CD4-positive, alpha-beta T cell treated with Interferon alpha-2 for 1 hour (primary cell): ENCODE results near the gene SLC9A3.
"Not testable (repeated sequence)": the region's sequence is repeated elsewhere in the genome, so short reads cannot be mapped to it uniquely, and the experiment has no call there.

ENCODE experiments used
- DNase-seq, 2 donors: peaks; one replicate each; pipeline ENCODE4 v3.0.0-alpha.2; 2020 to 2022

The SLC9A3 gene

DNA sequence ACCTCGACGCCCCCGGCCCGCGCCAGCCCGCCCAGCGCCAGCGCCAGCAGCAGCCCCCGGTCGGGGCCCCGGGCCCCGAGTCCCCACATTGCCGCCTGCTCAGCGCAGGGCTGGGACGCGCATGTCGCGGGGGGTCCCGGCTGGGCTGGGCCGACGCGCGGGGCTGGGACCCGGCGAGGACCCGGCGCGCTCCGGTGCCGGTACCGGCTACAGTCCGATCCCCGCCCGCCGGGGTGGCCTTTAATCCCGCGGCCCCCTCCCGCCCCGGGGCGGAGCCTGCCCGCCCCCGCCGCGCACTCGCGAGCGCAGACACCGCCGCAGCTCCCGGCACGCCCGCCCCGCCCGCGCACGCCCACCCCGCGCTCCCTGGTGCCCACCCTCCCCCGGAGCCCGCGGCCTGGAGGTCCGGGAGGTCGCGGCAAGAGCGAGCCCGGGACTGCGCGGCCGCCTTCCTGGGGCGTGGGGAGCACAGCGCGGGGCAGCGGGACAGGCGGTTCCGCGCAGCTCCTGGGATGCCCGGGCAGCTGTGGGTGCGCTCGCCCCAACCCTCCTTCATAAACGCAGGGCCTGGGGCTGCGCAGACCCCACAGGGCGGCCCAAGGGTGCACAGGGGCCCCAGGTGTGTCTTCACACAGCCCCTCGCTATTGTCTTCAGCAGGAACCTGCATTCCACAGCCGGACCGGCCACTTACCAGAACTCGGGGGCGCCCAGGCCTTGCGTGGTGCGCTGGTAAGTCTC, at the start of gene SLC9A3:
Gene SLC9A3, minus strand, starts transcription at position 216 of the 739 bp plus-strand sequence.
- DNase-seq: no peak

DNA sequence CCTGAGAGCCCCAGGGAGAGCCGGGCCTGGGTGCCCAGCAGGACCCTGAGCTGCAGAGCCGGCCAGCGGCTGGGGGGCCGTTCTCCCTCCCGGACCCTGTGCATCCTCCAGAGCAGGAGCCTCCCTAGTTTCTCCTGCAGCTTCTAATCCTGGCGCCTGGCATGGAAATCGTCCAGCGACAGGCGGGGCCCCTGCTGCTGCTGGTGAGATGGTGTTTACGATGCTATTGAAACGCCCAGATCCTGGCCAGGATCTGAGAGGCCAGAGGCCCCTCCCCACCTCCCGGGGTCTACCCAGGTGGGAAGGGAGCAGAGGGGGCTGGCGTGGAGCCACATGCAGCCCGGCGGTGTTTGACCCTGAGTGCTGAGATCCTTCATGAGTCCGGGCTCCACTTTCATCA, 49.7 kb upstream of the SLC9A3 start:
- DNase-seq: no peak

DNA sequence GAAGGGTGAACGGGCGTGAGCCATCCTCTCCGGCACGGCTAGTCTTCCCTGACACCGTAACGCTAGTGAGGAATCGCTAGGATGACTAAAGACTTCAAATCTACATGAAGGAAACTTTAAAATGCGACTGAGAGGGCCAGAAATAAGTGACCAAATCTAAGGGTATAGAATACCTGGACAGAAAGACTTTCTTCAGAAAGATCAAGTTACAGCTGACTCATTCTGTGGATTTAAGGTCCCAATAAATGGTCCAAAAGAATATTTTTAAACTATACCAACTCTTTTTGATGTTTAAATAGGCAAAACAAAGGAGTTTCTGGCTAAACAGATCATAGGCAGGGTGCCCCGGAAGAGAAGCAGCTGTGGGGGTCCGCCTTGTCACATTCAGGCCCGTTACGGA, 49.0 kb upstream of the SLC9A3 start:
- DNase-seq: no peak

DNA sequence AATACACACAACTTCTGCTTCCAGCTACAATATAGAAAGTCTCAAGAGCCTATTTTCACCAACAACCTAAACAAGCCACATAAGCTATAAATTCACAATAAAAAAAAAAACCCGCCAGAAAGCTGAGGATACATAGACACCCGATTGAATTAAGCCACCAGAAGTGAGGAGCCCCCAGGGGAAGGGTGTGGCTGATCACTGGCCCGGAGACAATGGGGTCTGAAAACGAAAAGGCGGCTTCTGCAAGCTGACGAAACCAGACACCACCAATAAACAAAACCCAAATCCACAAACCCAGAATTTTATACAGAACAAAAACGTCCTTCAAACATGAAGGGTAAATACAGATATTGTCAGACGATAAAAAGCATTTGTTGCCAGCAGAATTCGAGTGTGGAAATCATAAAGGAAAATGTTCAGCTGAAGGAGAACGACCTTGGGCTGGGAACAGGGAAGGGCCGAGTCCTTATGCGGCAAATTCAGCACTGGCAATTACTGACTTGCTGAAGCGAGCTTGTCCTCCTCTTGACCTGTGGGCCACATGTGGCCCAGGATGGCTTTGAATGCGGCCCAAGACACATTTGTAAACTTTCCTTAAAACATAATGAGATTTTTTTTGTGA, 48.3 kb upstream of the SLC9A3 start:
- no peak for DNase-seq

DNA sequence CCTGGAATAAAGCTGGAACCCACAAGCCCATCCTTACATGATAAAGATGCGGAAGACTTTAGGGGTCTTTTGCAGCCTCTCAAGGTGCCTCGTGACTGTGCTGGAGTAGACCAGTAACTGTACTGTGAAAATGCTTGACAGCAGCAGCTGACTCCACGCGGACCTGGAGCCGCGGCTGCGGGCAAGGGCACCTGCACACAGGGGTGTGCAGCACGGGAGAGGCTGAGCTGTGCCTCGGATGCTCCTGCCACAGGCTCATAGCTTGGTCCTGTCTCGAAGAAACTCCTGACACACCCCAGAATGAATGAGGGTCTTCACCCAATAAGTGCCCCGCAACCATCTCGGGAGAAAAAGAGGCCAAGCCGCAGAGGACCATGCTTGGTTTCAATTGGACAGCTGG, 47.5 kb upstream of the SLC9A3 start:
- DNase-seq: no peak

DNA sequence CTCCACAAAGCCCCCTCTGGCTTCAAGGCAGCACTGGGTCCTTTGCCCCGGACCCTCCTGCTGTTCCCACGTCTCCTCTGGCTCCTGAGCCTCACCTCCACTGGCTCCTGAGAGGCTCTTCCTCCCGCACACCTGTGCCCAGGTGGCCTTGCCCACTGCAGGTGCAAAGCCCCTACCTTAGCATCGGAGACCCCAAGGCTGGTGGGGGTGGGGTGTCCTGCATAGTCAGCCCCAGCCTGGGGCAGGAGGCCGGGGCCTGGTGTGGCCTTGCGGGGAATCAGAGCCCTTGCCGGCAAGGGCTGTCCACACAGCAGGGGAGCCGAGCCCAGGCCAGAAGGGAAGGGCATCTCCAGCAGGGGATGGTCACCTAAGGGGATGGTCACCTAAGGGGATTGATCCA, 46.6 kb upstream of the SLC9A3 start:
- DNase-seq: no peak

DNA sequence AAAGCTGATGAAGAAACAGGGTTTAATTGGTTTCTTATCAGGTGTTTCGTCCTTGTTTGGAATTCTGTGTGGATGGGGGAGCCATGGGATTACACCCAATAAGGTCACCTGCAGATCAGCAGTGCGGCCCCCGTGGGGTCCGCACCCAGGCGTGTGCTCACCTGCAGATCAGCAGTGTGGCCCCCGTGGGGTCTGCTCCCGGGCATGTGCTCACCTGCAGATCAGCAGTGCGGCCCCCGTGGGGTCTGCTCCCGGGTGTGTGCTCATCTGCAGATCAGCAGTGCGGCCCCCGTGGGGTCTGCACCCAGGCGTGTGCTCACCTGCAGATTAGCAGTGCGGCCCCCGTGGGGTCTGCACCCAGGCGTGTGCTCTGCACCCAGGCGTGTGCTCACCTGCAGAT, 46.2 kb upstream of the SLC9A3 start:
- DNase-seq: no peak

DNA sequence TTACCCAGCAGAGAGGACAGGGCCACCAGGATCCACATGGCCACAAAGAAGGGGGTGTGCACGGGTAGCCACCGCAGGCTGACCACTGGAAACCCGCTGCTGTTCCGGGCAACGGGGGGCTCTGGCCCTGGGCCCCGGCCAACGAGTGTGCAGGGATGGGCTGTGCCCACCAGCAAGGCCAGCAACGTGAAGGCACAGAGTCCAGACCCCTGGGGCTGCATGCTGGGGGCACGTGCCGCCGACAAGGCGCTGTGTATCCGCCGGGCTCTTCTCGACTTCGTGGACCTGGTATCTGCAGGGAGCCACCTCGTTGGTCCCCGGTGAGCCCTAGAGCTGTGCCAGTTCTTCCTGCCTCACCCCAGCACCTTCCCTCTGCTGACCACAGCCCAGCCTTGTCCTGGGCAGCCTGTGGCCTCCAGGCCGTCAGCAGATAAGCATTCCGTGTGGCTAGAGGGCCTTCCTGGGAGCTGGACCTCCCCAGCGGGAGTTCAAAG, 45.7 kb upstream of the SLC9A3 start:
- no peak for DNase-seq

DNA sequence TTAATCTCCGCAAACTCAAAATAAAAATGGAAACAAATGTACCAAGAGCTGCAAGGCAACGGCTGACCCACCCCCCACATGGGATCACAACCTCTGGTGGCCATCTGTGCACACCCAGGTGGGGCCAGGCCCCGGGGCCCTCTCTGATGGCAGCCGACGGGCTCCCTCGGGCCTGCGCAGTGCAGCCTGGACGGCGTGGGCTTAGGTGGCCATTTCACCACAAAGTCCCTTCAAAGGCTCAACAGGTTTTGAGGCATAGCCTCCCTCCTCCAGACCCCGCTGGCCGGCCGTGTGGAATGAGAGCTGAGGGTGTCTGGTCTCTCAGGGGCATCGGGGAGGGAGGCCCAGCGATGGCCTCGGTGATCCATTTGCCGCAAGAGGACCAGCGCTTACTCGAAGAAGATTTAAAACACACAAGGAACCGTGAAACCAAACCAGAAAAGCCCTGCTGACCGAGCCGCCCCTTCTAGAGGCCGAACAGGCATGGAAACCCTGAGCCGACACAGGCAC, 45.2 kb upstream of the SLC9A3 start:
- DNase-seq: no peak

DNA sequence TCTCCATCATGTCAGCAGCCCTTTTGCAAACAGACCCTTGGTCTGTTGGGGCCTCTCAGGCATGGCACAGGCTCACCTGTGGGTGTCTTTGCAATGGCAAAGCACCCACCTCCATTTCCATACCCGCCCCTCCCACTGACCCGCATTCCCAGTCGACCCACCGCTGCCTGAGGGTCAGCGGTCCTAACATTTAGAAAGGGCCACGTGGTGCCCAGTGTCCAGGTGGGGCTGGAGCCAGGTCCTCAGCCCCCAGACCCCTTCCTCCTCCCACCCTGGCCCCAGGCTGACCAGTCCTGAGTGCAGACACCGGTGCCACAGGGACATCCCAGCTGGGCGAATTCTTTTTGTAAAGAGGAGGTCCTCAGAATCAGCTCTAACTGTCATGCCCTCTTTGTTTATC, 44.6 kb upstream of the SLC9A3 start:
- no peak for DNase-seq

DNA sequence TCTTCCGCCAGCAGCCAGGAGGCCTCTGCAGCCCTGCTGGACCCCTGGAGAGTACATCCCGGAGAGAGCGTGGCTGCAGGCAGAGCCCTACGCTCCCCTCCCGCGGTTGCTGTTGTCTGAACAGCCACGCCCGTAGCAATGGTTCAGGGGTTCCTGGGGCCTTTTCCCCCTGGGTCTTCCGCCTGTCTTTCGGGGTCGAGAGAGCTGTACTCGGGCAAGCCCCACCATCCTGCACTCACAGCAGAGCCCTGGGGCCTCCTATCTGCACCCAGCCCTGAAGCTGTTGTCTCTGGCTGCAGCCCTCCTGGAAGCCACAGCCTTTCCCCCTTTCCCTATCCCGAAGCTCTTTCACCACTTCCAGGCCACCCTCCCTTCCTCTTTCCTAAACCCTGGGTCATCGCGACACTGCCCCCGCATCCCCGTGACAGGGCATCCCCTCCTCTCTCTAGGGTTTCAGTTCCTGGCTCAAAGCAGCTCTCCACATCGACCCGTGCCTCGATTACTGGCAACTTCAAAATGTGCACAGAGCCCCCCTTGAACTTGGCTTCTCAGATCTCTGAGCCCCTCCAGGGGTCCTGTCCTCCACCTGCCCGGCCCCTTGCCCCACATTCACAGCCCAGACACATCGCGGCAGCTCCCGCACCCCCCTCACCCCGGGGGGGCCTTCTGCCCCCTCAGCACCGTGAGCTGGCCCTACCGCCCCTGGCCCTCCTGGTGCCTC, 44.0 kb upstream of the SLC9A3 start:
- no peak for DNase-seq

DNA sequence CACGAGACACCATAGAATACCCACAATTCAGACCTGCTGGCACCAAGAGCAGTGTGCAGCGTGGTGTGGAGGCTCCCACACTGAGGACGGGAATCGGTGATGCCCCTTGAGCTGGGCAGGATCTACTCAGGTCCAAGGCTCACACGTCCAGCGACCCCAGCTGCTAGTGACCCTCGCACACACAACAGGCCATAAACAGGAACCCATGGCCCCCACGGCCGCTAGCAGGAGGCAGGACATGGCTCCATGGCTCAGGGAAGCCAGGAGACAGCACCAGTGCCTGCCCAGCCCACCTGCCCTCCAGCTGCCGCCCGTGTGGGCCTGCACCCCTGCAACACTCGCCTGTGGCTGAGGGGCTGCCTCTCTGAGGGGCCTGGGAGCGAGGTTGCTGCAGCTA, 43.4 kb upstream of the SLC9A3 start:
- no peak for DNase-seq

DNA sequence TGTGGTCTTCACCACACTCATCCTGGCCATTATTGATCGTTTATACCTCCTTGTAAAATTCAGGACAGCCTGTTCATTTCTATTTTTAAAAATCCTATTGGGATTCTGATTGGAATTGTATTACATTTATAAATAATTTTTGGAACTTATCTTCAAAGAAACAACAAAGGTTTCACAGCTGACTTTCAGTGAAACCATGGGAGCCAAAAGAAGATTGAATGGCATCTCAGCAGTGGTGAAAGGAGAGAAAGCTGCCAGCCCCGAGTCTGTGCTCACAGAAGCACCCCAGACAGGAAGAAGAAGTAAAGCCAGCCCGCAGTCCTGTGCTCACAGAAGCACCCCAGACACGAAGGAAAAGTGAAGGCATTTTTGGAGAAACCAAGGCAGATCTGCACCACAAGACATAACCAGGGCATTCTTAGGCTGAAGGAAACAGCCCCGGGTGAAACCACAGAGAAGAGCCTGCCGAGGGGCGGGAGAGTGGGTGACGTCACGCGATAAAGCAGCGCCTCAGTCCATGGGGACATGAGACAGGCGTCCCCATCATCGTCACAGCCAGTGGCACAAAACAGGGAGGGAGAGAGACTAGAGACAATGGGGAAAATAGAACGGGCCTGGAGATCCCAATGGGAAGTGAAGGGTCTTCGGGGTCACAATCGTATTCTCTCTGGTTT, 42.5 kb upstream of the SLC9A3 start:
- no peak for DNase-seq

DNA sequence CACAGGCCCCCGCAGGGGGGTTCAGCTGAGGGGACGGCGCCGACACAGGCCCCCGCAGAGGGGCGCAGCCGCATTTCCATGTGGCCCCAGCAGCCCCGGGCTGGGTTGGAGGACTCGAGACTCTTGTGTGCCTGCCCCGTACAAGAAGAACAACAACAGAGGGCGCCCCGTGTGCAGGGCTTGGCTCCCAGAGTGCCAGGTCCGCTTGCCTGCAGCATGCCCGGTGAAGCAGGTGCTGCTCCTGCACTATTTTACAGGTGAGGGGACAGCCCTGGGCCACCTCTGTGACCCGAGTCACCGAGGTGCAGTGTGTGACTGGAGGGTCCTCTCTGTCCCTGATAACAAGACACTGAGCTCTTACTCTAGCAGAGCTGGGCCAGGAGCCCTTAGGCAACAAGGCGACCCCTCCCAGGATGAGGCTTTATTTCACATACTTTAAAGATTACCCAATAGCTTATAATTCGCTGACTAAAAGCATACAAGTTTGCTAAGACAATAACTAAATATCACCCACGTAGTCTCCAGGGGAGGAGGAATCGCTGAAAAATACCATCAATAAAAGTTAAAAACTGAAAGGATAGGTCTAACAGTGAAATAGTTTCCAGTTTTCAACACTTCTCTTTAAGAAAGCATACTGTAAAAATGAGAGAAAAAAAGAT, 41.7 kb upstream of the SLC9A3 start:
- DNase-seq: no peak

DNA sequence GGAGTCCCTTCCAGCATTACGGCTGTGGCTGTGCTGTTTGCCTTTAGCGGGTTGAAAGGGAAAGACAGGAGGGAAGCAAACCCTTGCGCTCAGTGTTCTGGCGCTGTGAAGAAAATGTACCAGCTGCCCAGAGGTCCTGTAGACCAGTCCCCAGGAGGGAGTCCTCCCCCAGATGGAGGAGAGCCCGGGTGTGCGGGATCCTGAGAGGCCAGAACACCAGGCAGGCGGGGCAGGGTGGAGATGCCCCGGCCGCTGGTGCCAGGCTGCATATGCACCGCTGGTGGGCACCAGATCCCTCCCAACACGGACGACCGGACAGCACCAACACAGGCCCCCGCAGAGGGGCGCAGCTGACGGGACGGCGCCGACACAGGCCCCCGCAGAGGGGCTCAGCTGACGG, 37.2 kb upstream of the SLC9A3 start:
- DNase-seq: no peak

DNA sequence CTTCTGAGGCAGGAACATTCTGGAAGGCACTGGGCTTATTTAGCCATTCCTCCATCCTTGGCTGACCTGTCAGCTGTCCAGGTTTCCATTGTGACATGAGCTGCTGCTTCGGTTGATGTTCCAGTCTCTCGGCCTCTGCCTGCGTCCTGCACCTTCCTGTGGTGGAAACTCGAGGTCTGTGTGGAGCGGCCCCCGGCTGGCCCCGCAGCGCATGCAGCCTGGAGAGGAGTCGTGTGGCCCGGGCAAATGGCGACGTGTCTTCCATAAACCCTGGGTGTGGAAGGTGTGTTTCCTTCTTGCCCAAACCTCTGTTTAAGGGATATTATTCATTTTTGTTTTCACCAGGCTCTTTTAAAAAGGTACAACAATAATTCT, 36.5 kb upstream of the SLC9A3 start:
- DNase-seq: no peak

DNA sequence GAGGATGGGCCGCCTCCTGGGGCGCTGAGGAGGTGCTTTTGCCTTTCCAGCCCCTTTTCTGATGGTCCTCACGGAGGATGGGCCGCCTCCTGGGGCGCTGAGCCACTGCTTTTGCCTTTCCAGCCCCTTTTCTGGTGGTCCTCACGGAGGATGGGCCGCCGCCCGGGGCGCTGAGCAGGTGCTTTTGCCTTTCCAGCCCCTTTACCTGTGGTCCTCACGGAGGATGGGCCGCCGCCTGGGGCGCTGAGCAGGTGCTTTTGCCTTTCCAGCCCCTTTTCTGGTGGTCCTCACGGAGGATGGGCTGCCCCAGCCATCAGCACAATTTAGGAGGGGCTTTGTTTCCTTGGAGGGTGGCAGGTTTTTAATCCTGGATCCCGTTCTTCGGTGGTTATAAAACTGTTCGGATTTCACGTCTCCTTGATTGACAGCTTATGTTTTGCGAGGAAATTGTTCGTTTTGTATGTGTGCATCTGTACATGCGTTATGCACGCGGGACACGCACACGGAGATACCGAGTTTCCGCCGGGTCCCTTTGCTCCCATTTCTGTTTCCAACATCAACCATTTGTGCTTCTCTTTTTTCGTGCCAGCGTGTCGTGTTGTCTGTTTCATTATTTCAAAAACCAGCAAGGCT, 34.7 kb upstream of the SLC9A3 start:
- no peak for DNase-seq

DNA sequence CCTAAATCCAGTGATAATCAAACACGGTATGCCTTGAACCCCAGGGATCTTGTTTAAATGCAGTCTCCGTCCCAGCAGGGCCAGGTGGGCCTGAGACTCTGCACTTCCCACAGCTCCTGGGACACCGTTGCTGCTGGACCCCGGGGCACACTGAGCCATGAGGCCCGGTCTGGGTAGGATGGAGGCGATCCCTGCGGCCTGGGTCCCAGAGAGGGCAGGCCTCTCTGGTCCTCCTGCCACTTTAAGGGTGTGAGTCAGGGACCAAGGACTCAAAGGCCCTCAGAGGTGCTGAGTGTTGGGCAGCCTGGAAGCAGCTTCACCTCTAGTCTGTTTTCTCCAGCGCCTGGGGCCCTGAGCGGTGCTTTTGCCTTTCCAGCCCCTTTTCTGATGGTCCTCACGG, 34.1 kb upstream of the SLC9A3 start:
- no peak for DNase-seq

DNA sequence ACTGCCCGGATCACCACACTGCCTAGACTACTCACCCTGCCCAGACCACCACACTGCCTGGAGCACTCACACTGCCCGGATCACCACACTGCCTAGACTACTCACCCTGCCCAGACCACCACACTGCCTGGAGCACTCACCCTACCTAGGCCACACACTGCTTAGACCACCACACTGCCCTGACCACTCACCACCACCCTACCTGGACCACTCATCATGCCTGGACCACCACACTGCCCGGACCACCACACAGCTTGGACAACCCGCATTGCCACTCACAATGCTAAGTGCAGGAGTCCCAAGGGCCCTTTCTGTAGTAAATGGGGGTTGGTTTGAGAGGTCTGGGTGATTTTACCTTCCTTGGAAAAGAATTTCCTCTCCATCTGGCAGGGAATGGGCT, 33.7 kb upstream of the SLC9A3 start:
- not testable (repeated sequence) for DNase-seq

DNA sequence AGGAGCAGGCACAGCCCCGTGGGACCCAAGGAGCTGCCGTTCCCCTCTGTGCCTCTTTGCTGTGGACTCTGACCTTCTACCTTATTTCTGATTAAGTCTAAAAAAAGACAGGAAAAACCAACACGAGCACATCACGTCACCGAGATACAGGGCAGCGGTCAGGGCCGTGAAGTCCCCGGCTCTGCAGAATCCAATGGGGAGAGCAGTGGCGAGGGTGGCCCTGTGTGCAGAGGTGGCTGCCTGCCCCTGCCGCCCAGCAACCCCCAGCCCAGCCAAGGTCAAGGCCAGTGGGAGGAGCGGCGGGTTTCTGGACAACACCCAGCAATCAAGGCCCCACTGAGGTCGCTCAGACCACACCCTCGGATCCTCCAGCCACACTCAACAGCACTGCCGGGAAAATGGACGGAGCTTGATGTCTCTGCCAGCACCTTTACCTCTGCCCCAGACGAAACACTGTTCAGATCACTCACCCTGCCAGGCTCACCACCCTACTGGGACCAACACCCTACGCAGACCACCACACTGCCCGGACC, 32.7 kb upstream of the SLC9A3 start:
- no peak for DNase-seq

DNA sequence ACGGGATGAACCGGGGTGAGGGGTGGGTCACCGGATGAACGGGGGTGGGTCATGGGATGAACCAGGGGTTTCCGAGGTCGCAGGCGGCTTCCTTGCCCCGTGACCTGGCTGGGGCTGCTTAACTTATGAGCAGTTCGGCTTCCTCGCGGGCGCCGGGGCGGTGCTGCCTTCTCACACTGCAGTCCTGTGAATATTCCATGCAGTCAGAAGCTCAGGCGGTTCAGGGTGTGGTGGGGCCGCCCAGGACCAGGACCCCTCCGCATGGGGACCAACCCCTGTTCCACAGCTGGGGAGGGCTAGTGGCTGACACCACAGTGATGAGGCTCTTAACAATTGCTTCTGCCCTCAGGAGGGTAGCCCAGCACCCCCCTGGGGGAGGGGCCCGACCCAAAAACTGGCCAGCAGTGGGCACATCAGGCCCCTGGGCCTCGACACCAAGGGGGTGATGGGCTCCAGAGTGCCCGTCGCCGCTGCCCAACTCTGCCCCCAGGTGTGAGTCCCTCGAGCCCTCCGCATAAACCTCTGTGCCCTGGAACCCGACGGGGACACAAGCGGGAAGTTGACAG, 30.9 kb upstream of the SLC9A3 start:
- no peak for DNase-seq
